OCI-LY1 (cell line): ENCODE measurements around the gene INSM1.

ENCODE experiments used
- H2AFZ ChIP-seq: fragments of 200-600 bp; sonication (generic), shearing (Covaris generic); 2 replicates; pipeline ENCODE4 v1.6.0; 2014; ENCODE audit warnings: antibody characterized with exemption, mild to moderate bottlenecking, low read length
- H3F3A ChIP-seq: fragments of 200-600 bp; sonication (generic), shearing (Covaris generic); 2 replicates; pipeline ENCODE4 v1.6.0; 2014; ENCODE audit warnings: mild to moderate bottlenecking, antibody characterized with exemption, low read length, moderate library complexity; ENCODE audit not compliant: insufficient read depth
- H3K27ac ChIP-seq: fragments of 200-600 bp; sonication (generic); 2 replicates; pipeline ENCODE4 v1.5.1; 2014; ENCODE audit warnings: low read length, mixed run types, mild to moderate bottlenecking, low read depth; ENCODE audit not compliant: poor library complexity, severe bottlenecking
- H3K27me3 ChIP-seq: fragments of 200-600 bp; sonication (generic); 2 replicates; pipeline ENCODE4 v1.6.0; 2014; ENCODE audit warnings: antibody characterized with exemption, mild to moderate bottlenecking, low read length, moderate library complexity; ENCODE audit not compliant: insufficient read depth
- H3K36me3 ChIP-seq: fragments of 200-600 bp; sonication (generic); 2 replicates; pipeline ENCODE4 v1.6.1; 2014; ENCODE audit warnings: mild to moderate bottlenecking, antibody characterized with exemption, low read length, moderate library complexity, mixed read lengths; ENCODE audit not compliant: insufficient read depth
- H3K4me1 ChIP-seq: fragments of 200-600 bp; sonication (generic); 2 replicates; pipeline ENCODE4 v1.5.1; 2014; ENCODE audit warnings: mild to moderate bottlenecking, low read length, moderate library complexity; ENCODE audit not compliant: insufficient read depth, severe bottlenecking
- H3K4me2 ChIP-seq: fragments of 200-600 bp; sonication (generic), shearing (Covaris generic); 2 replicates; pipeline ENCODE4 v1.6.1; 2014; ENCODE audit warnings: low read length
- H3K4me3 ChIP-seq: fragments of 200-600 bp; sonication (generic); 2 replicates; pipeline ENCODE4 v1.5.1; 2014; ENCODE audit warnings: low read length, low read depth, mild to moderate bottlenecking, mixed read lengths; ENCODE audit not compliant: poor library complexity, severe bottlenecking
- H3K79me2 ChIP-seq: fragments of 200-600 bp; shearing (Covaris generic); 2 replicates; pipeline ENCODE4 v1.6.1; 2016; ENCODE audit warnings: mixed run types, low read length, mixed read lengths; ENCODE audit not compliant: insufficient read depth
- H3K9ac ChIP-seq: fragments of 200-600 bp; sonication (generic), shearing (Covaris generic); 2 replicates; pipeline ENCODE4 v1.6.1; 2014; ENCODE audit warnings: mild to moderate bottlenecking, low read length, mixed read lengths
- H3K9me2 ChIP-seq: fragments of 200-600 bp; sonication (generic), shearing (Covaris generic); 2 replicates; pipeline ENCODE4 v1.6.1; 2014; ENCODE audit warnings: low read depth, mild to moderate bottlenecking, low read length, mixed read lengths
- H3K9me3 ChIP-seq: fragments of 200-600 bp; shearing (Covaris generic); 2 replicates; pipeline ENCODE4 v1.6.1; 2014; ENCODE audit warnings: low read length, mixed read lengths
- H4K20me1 ChIP-seq: fragments of 200-600 bp; sonication (generic), shearing (Covaris generic); 2 replicates; pipeline ENCODE4 v1.6.0; 2016; ENCODE audit warnings: mild to moderate bottlenecking, low read length; ENCODE audit not compliant: insufficient read depth
- CTCF ChIP-seq: fragments of 200-600 bp; sonication (generic), shearing (Covaris generic); IDR thresholded peaks from 2 replicates; pipeline ENCODE4 v1.5.1; 2017; ENCODE audit warnings: mild to moderate bottlenecking, antibody characterized with exemption, low read length, moderate library complexity, mixed read lengths
- EZH2 ChIP-seq: fragments of 200-600 bp; sonication (generic), shearing (Covaris generic); IDR thresholded peaks from 2 replicates; pipeline ENCODE4 v1.8.0; 2017; ENCODE audit warnings: borderline replicate concordance, mixed run types, mild to moderate bottlenecking, antibody characterized with exemption, low read length, moderate library complexity, mixed read lengths

The INSM1 gene

GRCh38 chr20:20321134-20321533, 46.8 kb upstream of the INSM1 start:
- Histone ChIP-seq H3K79me2 (no peaks in the 10 kb centered on the region), H3F3A (no peaks in the 10 kb centered on the region), H4K20me1 (no peaks in the 10 kb centered on the region), H3K36me3 (no peaks in the 10 kb centered on the region), H3K9ac (no peak overlapping the region), H3K4me1 (no peaks in the 10 kb centered on the region), H3K4me2 (no peak overlapping the region), H3K4me3 (no peak overlapping the region), H3K27ac (no peak overlapping the region), H3K9me3 (no peaks in the 10 kb centered on the region), H3K27me3 (no peaks in the 10 kb centered on the region), H2AFZ (no peak overlapping the region), H3K9me2 (no peaks in the 10 kb centered on the region)
- no peak for TF ChIP-seq CTCF
- no peak for TF ChIP-seq EZH2

GRCh38 chr20:20321917-20322316, 46.0 kb upstream of the INSM1 start:
- Histone ChIP-seq H3K9ac (no peak overlapping the region), H3K9me3 (no peaks in the 10 kb centered on the region), H4K20me1 (no peaks in the 10 kb centered on the region), H3F3A (no peaks in the 10 kb centered on the region), H2AFZ (no peak overlapping the region), H3K9me2 (no peaks in the 10 kb centered on the region), H3K27ac (no peak overlapping the region), H3K27me3 (no peaks in the 10 kb centered on the region), H3K4me1 (no peaks in the 10 kb centered on the region), H3K4me3 (no peak overlapping the region), H3K4me2 (no peak overlapping the region), H3K36me3 (no peaks in the 10 kb centered on the region), H3K79me2 (no peaks in the 10 kb centered on the region)
- TF ChIP-seq CTCF (no peak), EZH2 (no peak)

- Histone ChIP-seq H3K4me1 (no peaks in the 10 kb centered on the region), H3K4me2 (no peak overlapping the region), H3K9me3 (no peaks in the 10 kb centered on the region), H2AFZ (no peak overlapping the region), H3K9me2 (no peaks in the 10 kb centered on the region), H3K36me3 (no peaks in the 10 kb centered on the region), H3F3A (no peaks in the 10 kb centered on the region), H3K79me2 (no peaks in the 10 kb centered on the region), H3K4me3 (no peak overlapping the region), H4K20me1 (no peaks in the 10 kb centered on the region), H3K27ac (no peak overlapping the region), H3K9ac (no peak overlapping the region), H3K27me3 (no peaks in the 10 kb centered on the region)
- TF ChIP-seq EZH2 (no peak), CTCF (no peak)
These were observed 45.0 kb upstream of the INSM1 start for GRCh38 chr20:20322912-20323311.
